HepG2 (cell line): ENCODE data around the gene PCIF1. TPM values are rescaled to one million over a fixed set of nuclear protein-coding genes. Genes with fewer than 3 reads are reported as not detected.

Experiments
- ARNT ChIP-seq: fragments of 450-650 bp; IDR thresholded peaks from 2 replicates; pipeline ENCODE4 v1.6.1; 2017
- CHCHD3 ChIP-seq: sonication (generic); formaldehyde crosslinking; IDR thresholded peaks from 2 replicates; pipeline ENCODE4 v1.8.0; 2022; ENCODE audit warnings: mild to moderate bottlenecking, missing genetic modification reagents, moderate library complexity
- FLYWCH1 ChIP-seq: sonication (generic); formaldehyde crosslinking; IDR thresholded peaks from 2 replicates; pipeline ENCODE4 v1.8.1; 2023; ENCODE audit warnings: mild to moderate bottlenecking, missing genetic modification reagents
- FOSL2 ChIP-seq: sonication (generic); formaldehyde crosslinking; IDR thresholded peaks from 2 replicates; pipeline ENCODE4 v1.4.0; 2020; ENCODE audit warnings: missing genetic modification reagents
- GATAD1 ChIP-seq: IDR thresholded peaks from 2 replicates; pipeline ENCODE4 v1.6.1; 2016; ENCODE audit warnings: missing genetic modification reagents, missing compliant biosample characterization
- HOXD1 ChIP-seq: sonication (generic); formaldehyde crosslinking; IDR thresholded peaks from 2 replicates; pipeline ENCODE4 v1.5.0; 2020; ENCODE audit warnings: missing genetic modification reagents
- KAT8 ChIP-seq: IDR thresholded peaks from 2 replicates; pipeline ENCODE4 v1.6.1; 2016; ENCODE audit warnings: missing genetic modification reagents, missing compliant biosample characterization
- MTA1 ChIP-seq: sonication (generic); formaldehyde crosslinking; IDR thresholded peaks from 2 replicates; pipeline ENCODE4 v1.4.0; 2020; ENCODE audit warnings: missing genetic modification reagents, mild to moderate bottlenecking, borderline replicate concordance
- MTA3 ChIP-seq: sonication (generic); formaldehyde crosslinking; IDR thresholded peaks from 2 replicates; pipeline ENCODE4 v1.4.0; 2020; ENCODE audit warnings: missing genetic modification reagents
- NAIF1 ChIP-seq: sonication (generic); formaldehyde crosslinking; IDR thresholded peaks from 2 replicates; pipeline ENCODE4 v1.5.0; 2020; ENCODE audit warnings: mild to moderate bottlenecking, missing genetic modification reagents, borderline replicate concordance
- SIX4 ChIP-seq: sonication (generic); formaldehyde crosslinking; IDR thresholded peaks from 2 replicates; pipeline ENCODE4 v1.4.0; 2020; ENCODE audit warnings: missing genetic modification reagents
- SP5 ChIP-seq: IDR thresholded peaks from 2 replicates; pipeline ENCODE4 v1.6.1; 2016; ENCODE audit warnings: low read depth, borderline replicate concordance
- TCF7 ChIP-seq: sonication (generic); IDR thresholded peaks from 2 replicates; pipeline ENCODE4 v1.6.1; 2016; ENCODE audit warnings: antibody characterized with exemption, low read depth
- TGIF2 ChIP-seq: IDR thresholded peaks from 2 replicates; pipeline ENCODE4 v1.6.1; 2016; ENCODE audit warnings: control low read depth, missing compliant biosample characterization
- ZMYM3 ChIP-seq: sonication (generic); formaldehyde crosslinking; IDR thresholded peaks from 2 replicates; pipeline ENCODE4 v1.5.1; 2020; ENCODE audit warnings: mild to moderate bottlenecking, missing genetic modification reagents
- ZNF614 ChIP-seq: IDR thresholded peaks from 2 replicates; pipeline ENCODE4 v1.6.1; 2018; ENCODE audit warnings: missing biosample characterization, missing genetic modification reagents, inconsistent platforms, borderline replicate concordance
- ZNF670 ChIP-seq: sonication (generic); formaldehyde crosslinking; IDR thresholded peaks from 2 replicates; pipeline ENCODE4 v1.8.0; 2022; ENCODE audit warnings: mild to moderate bottlenecking, missing genetic modification reagents, borderline replicate concordance
- polyA plus RNA-seq, 8 experiments: library from polyadenylated mRNA; depleted of rRNA in 3 of 8; stranded (reverse) in 7 of 8; unstranded in 1 of 8; fragments of >200 nt; fragmentation: Illumina TruSeq in 4 of 8; extraction: Trizol in 4 of 8; gene quantifications; 2 replicates each; pipeline versions ENCODE4 v1.2.1 to v1.2.3, GENCODE V29; 2011 to 2016; ENCODE audit warnings: low read depth in 4 of 8, missing spikeins in 1 of 8, mixed read lengths in 1 of 8; ENCODE audit not compliant: insufficient read depth in 1 of 8
- total RNA-seq, 5 experiments: library from RNA; depleted of rRNA; stranded (reverse); fragments of >200 nt; fragmentation: Illumina TruSeq; extraction: Trizol; gene quantifications; 2 replicates each; pipeline ENCODE4 v1.2.3, GENCODE V29; 2016; ENCODE audit warnings: low read depth in 1 of 5
- TF ChIP-seq, protein P1 (sequence below): sonication (generic); formaldehyde crosslinking; IDR thresholded peaks from 2 replicates; pipeline ENCODE4 v1.5.1; 2020; ENCODE audit warnings: mild to moderate bottlenecking, missing genetic modification reagents, moderate library complexity
- TF ChIP-seq, protein P2 (sequence below): IDR thresholded peaks from 2 replicates; pipeline ENCODE4 v1.6.1; 2016; ENCODE audit warnings: low read depth, borderline replicate concordance
- TF ChIP-seq, protein P3 (sequence below): sonication (generic); formaldehyde crosslinking; IDR thresholded peaks from 2 replicates; pipeline ENCODE4 v1.4.0; 2020; ENCODE audit warnings: missing genetic modification reagents
- TF ChIP-seq, protein P4 (sequence below): IDR thresholded peaks from 2 replicates; pipeline ENCODE4 v1.6.1; 2016; ENCODE audit warnings: low read depth, missing genetic modification reagents, missing compliant biosample characterization

The PCIF1 gene
- total and polyA plus RNA-seq, 2 of the 13 experiments (the other 11 are each of a cell fraction or from before 2014, with no cell fraction given) = 20.9 to 24.4 TPM

DNA sequence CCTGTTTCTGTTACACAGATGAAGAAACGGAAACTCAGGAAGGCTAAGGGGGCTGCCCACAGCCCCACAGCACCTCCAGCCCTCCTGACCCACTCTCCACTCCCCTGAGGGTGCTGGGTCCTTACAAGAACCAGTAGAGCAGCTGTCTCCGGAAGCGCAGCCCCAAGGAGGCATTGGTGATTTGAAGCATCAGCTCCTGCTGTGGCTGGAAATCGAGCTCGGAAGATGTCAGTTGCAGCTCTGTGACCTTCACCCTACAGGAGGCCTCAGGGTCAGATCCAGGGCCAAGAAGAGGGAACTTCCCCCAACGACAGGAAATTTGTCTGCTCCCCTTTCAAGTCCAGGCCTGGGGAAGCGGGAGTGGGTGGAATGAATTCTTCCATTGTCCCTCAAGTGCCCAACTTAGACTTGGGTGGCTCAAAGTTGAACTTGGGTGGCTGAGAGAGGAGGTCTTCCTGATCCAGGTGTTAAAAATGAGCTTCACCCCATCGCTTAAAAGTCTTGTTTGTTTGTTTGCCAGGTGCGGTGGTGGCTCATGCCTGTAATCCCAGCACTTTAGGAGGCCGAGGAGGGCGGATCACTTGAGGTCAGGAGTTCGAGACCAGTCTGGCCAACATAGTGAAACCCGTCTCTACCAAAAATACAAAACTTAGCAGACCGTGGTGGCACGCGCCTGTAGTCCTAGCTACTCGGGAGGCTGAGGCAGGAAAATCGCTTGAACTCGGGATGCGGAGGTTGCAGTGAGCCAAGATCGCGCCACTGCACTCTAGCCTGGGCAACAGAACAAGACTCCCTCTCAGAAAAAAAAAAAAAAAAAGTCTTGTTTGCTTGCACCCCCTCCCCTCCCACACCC is 24.4 kb upstream of the PCIF1 start (continued):
- TF ChIP-seq ZNF670 (CRISPR knock-in tag) (0 out of 2 replicates have a peak, but pooled peaks have one; percentile 30), TCF7 (peak; percentile 56; the same call in 1 of the 2 replicates), HOXD1 (0 out of 2 replicates have a peak, but pooled peaks have one; percentile 51), FOSL2 (CRISPR knock-in tag) (peak; percentile 37; the same call in 1 of the 2 replicates), NAIF1 (CRISPR knock-in tag) (0 out of 2 replicates have a peak, but pooled peaks have one; percentile 19), CHCHD3 (CRISPR knock-in tag) (0 out of 2 replicates have a peak, but pooled peaks have one; percentile 16), FLYWCH1 (CRISPR knock-in tag) (no peak; the same call in 1 of the 2 replicates), ARNT (no peak), TGIF2 (0 out of 2 replicates have a peak, but pooled peaks have one; percentile 61), GATAD1 (CRISPR knock-in tag) (peak; percentile 27; the same call in 1 of the 2 replicates), ZMYM3 (CRISPR knock-in tag) (peak; percentile 44; the same call in 1 of the 2 replicates), ZNF614 (CRISPR knock-in tag) (no peak), MTA3 (CRISPR knock-in tag) (no peak), SP5 (no peak), KAT8 (peak; percentile 22; the same call in 1 of the 2 replicates), SIX4 (CRISPR knock-in tag) (no peak), MTA1 (no peak; the same call in 1 of the 2 replicates)
- TF ChIP-seq, protein P1, sequence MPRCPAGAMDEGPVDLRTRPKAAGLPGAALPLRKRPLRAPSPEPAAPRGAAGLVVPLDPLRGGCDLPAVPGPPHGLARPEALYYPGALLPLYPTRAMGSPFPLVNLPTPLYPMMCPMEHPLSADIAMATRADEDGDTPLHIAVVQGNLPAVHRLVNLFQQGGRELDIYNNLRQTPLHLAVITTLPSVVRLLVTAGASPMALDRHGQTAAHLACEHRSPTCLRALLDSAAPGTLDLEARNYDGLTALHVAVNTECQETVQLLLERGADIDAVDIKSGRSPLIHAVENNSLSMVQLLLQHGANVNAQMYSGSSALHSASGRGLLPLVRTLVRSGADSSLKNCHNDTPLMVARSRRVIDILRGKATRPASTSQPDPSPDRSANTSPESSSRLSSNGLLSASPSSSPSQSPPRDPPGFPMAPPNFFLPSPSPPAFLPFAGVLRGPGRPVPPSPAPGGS (CRISPR knock-in tag) = peak; percentile 20; the same call in 1 of the 2 replicates
- TF ChIP-seq, protein P2, sequence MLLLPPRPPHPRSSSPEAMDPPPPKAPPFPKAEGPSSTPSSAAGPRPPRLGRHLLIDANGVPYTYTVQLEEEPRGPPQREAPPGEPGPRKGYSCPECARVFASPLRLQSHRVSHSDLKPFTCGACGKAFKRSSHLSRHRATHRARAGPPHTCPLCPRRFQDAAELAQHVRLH = no peak
- TF ChIP-seq, protein P3, sequence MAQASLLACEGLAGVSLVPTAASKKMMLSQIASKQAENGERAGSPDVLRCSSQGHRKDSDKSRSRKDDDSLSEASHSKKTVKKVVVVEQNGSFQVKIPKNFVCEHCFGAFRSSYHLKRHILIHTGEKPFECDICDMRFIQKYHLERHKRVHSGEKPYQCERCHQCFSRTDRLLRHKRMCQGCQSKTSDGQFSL (CRISPR knock-in tag) = no peak
- TF ChIP-seq, protein P4, sequence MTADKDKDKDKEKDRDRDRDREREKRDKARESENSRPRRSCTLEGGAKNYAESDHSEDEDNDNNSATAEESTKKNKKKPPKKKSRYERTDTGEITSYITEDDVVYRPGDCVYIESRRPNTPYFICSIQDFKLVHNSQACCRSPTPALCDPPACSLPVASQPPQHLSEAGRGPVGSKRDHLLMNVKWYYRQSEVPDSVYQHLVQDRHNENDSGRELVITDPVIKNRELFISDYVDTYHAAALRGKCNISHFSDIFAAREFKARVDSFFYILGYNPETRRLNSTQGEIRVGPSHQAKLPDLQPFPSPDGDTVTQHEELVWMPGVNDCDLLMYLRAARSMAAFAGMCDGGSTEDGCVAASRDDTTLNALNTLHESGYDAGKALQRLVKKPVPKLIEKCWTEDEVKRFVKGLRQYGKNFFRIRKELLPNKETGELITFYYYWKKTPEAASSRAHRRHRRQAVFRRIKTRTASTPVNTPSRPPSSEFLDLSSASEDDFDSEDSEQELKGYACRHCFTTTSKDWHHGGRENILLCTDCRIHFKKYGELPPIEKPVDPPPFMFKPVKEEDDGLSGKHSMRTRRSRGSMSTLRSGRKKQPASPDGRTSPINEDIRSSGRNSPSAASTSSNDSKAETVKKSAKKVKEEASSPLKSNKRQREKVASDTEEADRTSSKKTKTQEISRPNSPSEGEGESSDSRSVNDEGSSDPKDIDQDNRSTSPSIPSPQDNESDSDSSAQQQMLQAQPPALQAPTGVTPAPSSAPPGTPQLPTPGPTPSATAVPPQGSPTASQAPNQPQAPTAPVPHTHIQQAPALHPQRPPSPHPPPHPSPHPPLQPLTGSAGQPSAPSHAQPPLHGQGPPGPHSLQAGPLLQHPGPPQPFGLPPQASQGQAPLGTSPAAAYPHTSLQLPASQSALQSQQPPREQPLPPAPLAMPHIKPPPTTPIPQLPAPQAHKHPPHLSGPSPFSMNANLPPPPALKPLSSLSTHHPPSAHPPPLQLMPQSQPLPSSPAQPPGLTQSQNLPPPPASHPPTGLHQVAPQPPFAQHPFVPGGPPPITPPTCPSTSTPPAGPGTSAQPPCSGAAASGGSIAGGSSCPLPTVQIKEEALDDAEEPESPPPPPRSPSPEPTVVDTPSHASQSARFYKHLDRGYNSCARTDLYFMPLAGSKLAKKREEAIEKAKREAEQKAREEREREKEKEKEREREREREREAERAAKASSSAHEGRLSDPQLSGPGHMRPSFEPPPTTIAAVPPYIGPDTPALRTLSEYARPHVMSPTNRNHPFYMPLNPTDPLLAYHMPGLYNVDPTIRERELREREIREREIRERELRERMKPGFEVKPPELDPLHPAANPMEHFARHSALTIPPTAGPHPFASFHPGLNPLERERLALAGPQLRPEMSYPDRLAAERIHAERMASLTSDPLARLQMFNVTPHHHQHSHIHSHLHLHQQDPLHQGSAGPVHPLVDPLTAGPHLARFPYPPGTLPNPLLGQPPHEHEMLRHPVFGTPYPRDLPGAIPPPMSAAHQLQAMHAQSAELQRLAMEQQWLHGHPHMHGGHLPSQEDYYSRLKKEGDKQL (CRISPR knock-in tag) = no peak
